GM12891 (cell line): ENCODE measurements around the gene PYGL.

Experiments
- PAX5 ChIP-seq: IDR thresholded peaks from 2 replicates; pipeline ENCODE4 v1.6.1; 2011; ENCODE audit warnings: low read length, moderate library complexity, mild to moderate bottlenecking; ENCODE audit not compliant: insufficient read depth, severe bottlenecking
- POLR2A ChIP-seq: IDR thresholded peaks from 2 replicates; pipeline ENCODE4 v1.6.1; 2011; ENCODE audit warnings: low read depth, low read length, control low read depth
- POLR2AphosphoS5 ChIP-seq: IDR thresholded peaks from 2 replicates; pipeline ENCODE4 v1.6.1; 2011; ENCODE audit warnings: low read depth, low read length, control low read depth
- POU2F2 ChIP-seq: IDR thresholded peaks from 2 replicates; pipeline ENCODE4 v1.6.1; 2011; ENCODE audit warnings: low read depth, mild to moderate bottlenecking, control low read depth, low read length, moderate library complexity
- SPI1 ChIP-seq: IDR thresholded peaks from 2 replicates; pipeline ENCODE4 v1.6.1; 2011; ENCODE audit warnings: low read depth, low read length, control low read depth
- TAF1 ChIP-seq: IDR thresholded peaks from 2 replicates; pipeline ENCODE4 v1.6.1; 2011; ENCODE audit warnings: low read depth, low read length, control low read depth

GRCh38 chr14:50985859-50986331 is 41.6 kb upstream of the PYGL start:
- TF ChIP-seq POLR2A (no peak), POLR2AphosphoS5 (no peak), SPI1 (no peak), TAF1 (no peak), PAX5 (no peak), POU2F2 (no peak)
